T-helper 1 cell treated with Interleukin-12 subunit alpha and Interleukin-12 subunit beta and Interleukin-4 antibody, amounts not matched to agents 30 ng/mL and 1 ng/mL, for 36 hours (primary cell): ENCODE data around the gene PRR13. TPM values are rescaled to one million over a fixed set of nuclear protein-coding genes. Genes with fewer than 3 reads are reported as not detected.

Source experiments
- intact Hi-C: fragments of 100-400 bp; cut with micrococcal nuclease; formaldehyde crosslinking; loops from one replicate; pipeline ENCODE4 v1.15.1; 2024
- total RNA-seq: library from RNA; stranded (reverse); gene quantifications from 2 replicates; pipeline ENCODE4 v1.2.3, GENCODE V29; 2022

The PRR13 gene
- total RNA-seq, 1 donor from 2014 or later, result 214 TPM

- intact Hi-C loops, result loop anchor here (2.0 kb wide), 3 partner anchors 71 to 235 kb away; partner anchors contain the start of genes ATF7 and CALCOCO1
These were observed 50.7 kb downstream of the PRR13 start for GRCh38 chr12:53492188-53492587.

- intact Hi-C loops, result loop anchor here (1.0 to 2.0 kb wide), 7 partner anchors 8 to 234 kb away; partner anchors contain the start of genes ATF7, CALCOCO1, PFDN5 and PRR13
These were observed 51.5 kb downstream of the PRR13 start for GRCh38 chr12:53492830-53493609.

- intact Hi-C loops, result loop anchor here (1.0 to 2.0 kb wide), 7 partner anchors 8 to 233 kb away; partner anchors contain the start of genes ATF7, CALCOCO1, PFDN5 and PRR13
These were observed 52.3 kb downstream of the PRR13 start for GRCh38 chr12:53493610-53494391.

Other genes starting within 250 kb of the PRR13 start
- 734 and 751 TPM in 2 replicates for gene ITGB7, start 234.5 kb upstream of the PRR13 start, total RNA-seq
- gene RARG, start 209.5 kb upstream of the PRR13 start, total RNA-seq, result 56.8 and 62.0 TPM in 2 replicates
- 58.2 and 63.4 TPM in 2 replicates for gene ESPL1, start 173.4 kb upstream of the PRR13 start, total RNA-seq
- gene PFDN5, start 146.2 kb upstream of the PRR13 start, total RNA-seq, result 309 and 313 TPM in 2 replicates
- gene MYG1, start 142.0 kb upstream of the PRR13 start, total RNA-seq, result 53.2 and 57.0 TPM in 2 replicates
- gene AAAS, start 120.1 kb upstream of the PRR13 start, total RNA-seq, result 64.2 and 66.1 TPM in 2 replicates
- 0.07 TPM in 1 of 2 replicates, not detected in the other for gene SP7, start 105.4 kb upstream of the PRR13 start, total RNA-seq
- gene SP1, start 61.6 kb upstream of the PRR13 start, total RNA-seq, result 75.7 and 78.0 TPM in 2 replicates
- gene AMHR2, start 17.9 kb upstream of the PRR13 start, total RNA-seq, result not detected in 2 replicates
- 684 and 700 TPM in 2 replicates for gene PCBP2, start 10.4 kb downstream of the PRR13 start, total RNA-seq
- 29.6 and 30.1 TPM in 2 replicates for gene MAP3K12, start 57.7 kb downstream of the PRR13 start, total RNA-seq
- 39.9 and 41.0 TPM in 2 replicates for gene TARBP2, start 59.5 kb downstream of the PRR13 start, total RNA-seq
- 0.44 TPM in 1 of 2 replicates, not detected in the other for gene NPFF, start 65.8 kb downstream of the PRR13 start, total RNA-seq
- gene ATF7, start 184.6 kb downstream of the PRR13 start, total RNA-seq, result 30.6 and 33.5 TPM in 2 replicates
- 304 and 308 TPM in 2 replicates for gene ATP5MC2, start 234.3 kb downstream of the PRR13 start, total RNA-seq